KOPT-K1 (cell line): ENCODE data around the gene CTDSPL.

Source experiments
- H3K27ac ChIP-seq: fragments of 200-600 bp; sonication (generic); 2 replicates; pipeline ENCODE4 v1.5.1; 2016; ENCODE audit warnings: antibody characterized with exemption, mild to moderate bottlenecking, low read depth, low read length; ENCODE audit not compliant: poor library complexity, severe bottlenecking
- H3K36me3 ChIP-seq: fragments of 200-600 bp; sonication (generic); 2 replicates; pipeline ENCODE4 v1.5.1; 2017; ENCODE audit warnings: antibody characterized with exemption, mild to moderate bottlenecking, low read length, moderate library complexity; ENCODE audit not compliant: insufficient read depth
- H3K9me3 ChIP-seq: fragments of 200-600 bp; sonication (generic); 2 replicates; pipeline ENCODE4 v1.5.1; 2017; ENCODE audit warnings: antibody characterized with exemption, low read length, mild to moderate bottlenecking; ENCODE audit not compliant: insufficient read depth, poor library complexity, severe bottlenecking

Gene CTDSPL

GRCh38 chr3:37863949-37864822, 2.5 kb downstream of the CTDSPL start:
- Histone ChIP-seq H3K36me3 (no peaks in the 10 kb centered on the region), H3K27ac (no peak overlapping the region), H3K9me3 (no peaks in the 10 kb centered on the region)

GRCh38 chr3:37864904-37865303, 3.2 kb downstream of the CTDSPL start:
- Histone ChIP-seq H3K36me3 (no peaks in the 10 kb centered on the region), H3K27ac (no peak overlapping the region), H3K9me3 (peaks cover 4% of the 10 kb centered on the region)

- H3K9me3 ChIP-seq, result peaks cover 26% of the 10 kb centered on the region
- no peak overlapping the region for H3K27ac ChIP-seq
- H3K36me3 ChIP-seq, result no peaks in the 10 kb centered on the region
Observed at GRCh38 chr3:37867144-37867543, 5.5 kb downstream of the CTDSPL start.

GRCh38 chr3:37871858-37872257, 10.2 kb downstream of the CTDSPL start:
- Histone ChIP-seq H3K9me3 (peaks cover 47% of the 10 kb centered on the region), H3K27ac (no peak overlapping the region), H3K36me3 (no peaks in the 10 kb centered on the region)

- Histone ChIP-seq H3K9me3 (peaks cover 47% of the 10 kb centered on the region), H3K27ac (no peak overlapping the region), H3K36me3 (no peaks in the 10 kb centered on the region)
Observed at GRCh38 chr3:37872413-37873160, 10.9 kb downstream of the CTDSPL start.

GRCh38 chr3:37876279-37876678, 14.6 kb downstream of the CTDSPL start:
- Histone ChIP-seq H3K27ac (no peak overlapping the region), H3K36me3 (no peaks in the 10 kb centered on the region), H3K9me3 (peaks cover 30% of the 10 kb centered on the region)

GRCh38 chr3:37882711-37883110, 21.0 kb downstream of the CTDSPL start:
- H3K36me3 ChIP-seq, result no peaks in the 10 kb centered on the region
- no peaks in the 10 kb centered on the region for H3K9me3 ChIP-seq
- H3K27ac ChIP-seq, result no peak overlapping the region

GRCh38 chr3:37885814-37886213, 24.1 kb downstream of the CTDSPL start:
- H3K27ac ChIP-seq, result no peak overlapping the region
- no peaks in the 10 kb centered on the region for H3K9me3 ChIP-seq
- no peaks in the 10 kb centered on the region for H3K36me3 ChIP-seq

GRCh38 chr3:37886395-37886794, 24.7 kb downstream of the CTDSPL start:
- Histone ChIP-seq H3K9me3 (no peaks in the 10 kb centered on the region), H3K27ac (no peak overlapping the region), H3K36me3 (no peaks in the 10 kb centered on the region)

GRCh38 chr3:37887062-37887461, 25.4 kb downstream of the CTDSPL start:
- no peaks in the 10 kb centered on the region for H3K9me3 ChIP-seq
- H3K27ac ChIP-seq, result no peak overlapping the region
- H3K36me3 ChIP-seq, result no peaks in the 10 kb centered on the region

GRCh38 chr3:37887824-37888223, 26.1 kb downstream of the CTDSPL start:
- Histone ChIP-seq H3K9me3 (no peaks in the 10 kb centered on the region), H3K27ac (no peak overlapping the region)

GRCh38 chr3:37888421-37888820, 26.7 kb downstream of the CTDSPL start:
- Histone ChIP-seq H3K36me3 (no peaks in the 10 kb centered on the region), H3K9me3 (no peaks in the 10 kb centered on the region), H3K27ac (no peak overlapping the region)

More at GRCh38 chr3:37887824-37888223, 26.1 kb downstream of the CTDSPL start:
- H3K36me3 ChIP-seq, result no peaks in the 10 kb centered on the region

GRCh38 chr3:37890522-37890921, 28.8 kb downstream of the CTDSPL start:
- H3K9me3 ChIP-seq, result no peaks in the 10 kb centered on the region
- H3K27ac ChIP-seq, result no peak overlapping the region
- no peaks in the 10 kb centered on the region for H3K36me3 ChIP-seq

- Histone ChIP-seq H3K36me3 (no peaks in the 10 kb centered on the region), H3K27ac (no peak overlapping the region), H3K9me3 (no peaks in the 10 kb centered on the region)
Observed at GRCh38 chr3:37891227-37891626, 29.5 kb downstream of the CTDSPL start.

- Histone ChIP-seq H3K36me3 (no peaks in the 10 kb centered on the region), H3K9me3 (no peaks in the 10 kb centered on the region), H3K27ac (no peak overlapping the region)
Observed at GRCh38 chr3:37892927-37893600, 31.4 kb downstream of the CTDSPL start.
